Prostate gland (tissue), 2 donors: Measurements from ENCODE around the gene MYBL2. TPM values are rescaled to one million over a fixed set of nuclear protein-coding genes. Genes with fewer than 3 reads are reported as not detected.

Experiments used
- DNase-seq: peaks from one replicate; pipeline ENCODE4 v3.0.0-alpha.2; 2019; ENCODE audit warnings: low spot score
- H3K27ac ChIP-seq, 2 donors: fragments of 200-600 bp; sonication (generic); 2 replicates each; pipeline ENCODE4 v1.5.1; 2017 to 2019
- H3K27me3 ChIP-seq: fragments of 200-600 bp; sonication (generic); replicated peaks from 2 replicates; pipeline ENCODE4 v1.5.1; 2019; ENCODE audit not compliant: insufficient read depth
- H3K36me3 ChIP-seq, 2 donors: fragments of 200-600 bp; sonication (generic); 1 replicate in 1 of 2; 2 replicates in 1 of 2; pipeline versions ENCODE4 v1.5.1 to v1.8.1; 2017 to 2019
- H3K4me1 ChIP-seq: fragments of 200-600 bp; sonication (generic); replicated peaks from 2 replicates; pipeline ENCODE4 v1.5.1; 2019
- H3K4me3 ChIP-seq, 2 donors: fragments of 200-600 bp; sonication (generic); 2 replicates each; pipeline ENCODE4 v1.5.1; 2017 to 2019
- H3K9me3 ChIP-seq: fragments of 200-600 bp; sonication (generic); 2 replicates; pipeline ENCODE4 v1.5.1; 2017
- POLR2A ChIP-seq: fragments of 450-650 bp; IDR thresholded peaks from one replicate; pipeline ENCODE4 v1.6.1; 2016; ENCODE audit warnings: antibody characterized with exemption, mild to moderate bottlenecking
- POLR2AphosphoS5 ChIP-seq: sonication (generic); formaldehyde crosslinking; IDR thresholded peaks from one replicate; pipeline ENCODE4 v1.6.1; 2017; ENCODE audit warnings: antibody characterized with exemption
- WGBS: methylation state at CpG from one replicate; pipeline ENCODE4 v1.1.5; 2018; 5-methylcytosine and 5-hydroxymethylcytosine counted together
- intact Hi-C: fragments of 100-400 bp; cut with DNase I; formaldehyde crosslinking; loops from one replicate; pipeline ENCODE4 v1.14.2; 2022
- total RNA-seq, 2 donors: library from RNA; depleted of rRNA; stranded (reverse); fragments of >200 nt; gene quantifications; one replicate each; pipeline ENCODE4 v1.1.0, GENCODE V29; 2016
- TF ChIP-seq, protein P1 (sequence below), 4 experiments: fragments of 200-600 bp in 2 of 4; fragments of 450-650 bp in 2 of 4; sonication (generic) in 2 of 4; IDR thresholded peaks; 1 replicate in 3 of 4; 2 replicates in 1 of 4; pipeline ENCODE4 v1.5.1; 2016 to 2019; ENCODE audit warnings: antibody characterized with exemption in 4 of 4, mild to moderate bottlenecking in 2 of 4, moderate library complexity in 2 of 4

Gene MYBL2
- total RNA-seq, 2 donors from 2014 or later, result 0.36 to 11.6 TPM

DNA sequence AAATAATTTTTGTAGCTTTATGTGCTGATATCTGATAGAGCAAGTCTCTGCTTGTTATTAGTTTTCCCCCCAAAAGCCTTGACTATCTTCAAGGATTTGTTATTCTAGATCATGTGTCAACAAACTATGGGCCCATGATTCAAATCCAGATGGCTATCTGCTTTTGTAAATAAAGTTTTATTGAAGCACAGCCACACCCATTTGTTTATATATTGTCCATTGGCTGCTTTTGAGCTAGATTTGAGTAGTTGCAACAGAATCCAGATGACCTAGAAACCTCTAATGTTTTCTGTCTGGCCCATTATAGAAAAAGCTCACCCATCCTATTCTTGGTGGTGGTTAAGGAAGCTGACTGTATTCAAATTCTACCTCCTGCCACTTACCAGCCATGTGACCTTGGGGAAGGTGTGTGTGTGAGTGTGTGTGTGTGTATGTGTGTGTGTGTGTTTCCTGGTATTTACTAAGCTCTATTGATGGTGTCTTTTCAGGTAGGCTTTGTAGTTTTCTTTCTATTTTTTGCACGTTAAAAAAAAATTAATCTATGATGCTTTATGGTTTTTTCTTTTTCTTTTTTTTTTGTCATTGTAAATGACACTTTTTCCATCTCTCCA lies 61.2 kb downstream of the MYBL2 start:
- H3K27me3 ChIP-seq, result no peaks in the 10 kb centered on the region
- intact Hi-C loops, result no loop called here
- no peak overlapping the region for H3K27ac ChIP-seq
- TF ChIP-seq, protein P1, sequence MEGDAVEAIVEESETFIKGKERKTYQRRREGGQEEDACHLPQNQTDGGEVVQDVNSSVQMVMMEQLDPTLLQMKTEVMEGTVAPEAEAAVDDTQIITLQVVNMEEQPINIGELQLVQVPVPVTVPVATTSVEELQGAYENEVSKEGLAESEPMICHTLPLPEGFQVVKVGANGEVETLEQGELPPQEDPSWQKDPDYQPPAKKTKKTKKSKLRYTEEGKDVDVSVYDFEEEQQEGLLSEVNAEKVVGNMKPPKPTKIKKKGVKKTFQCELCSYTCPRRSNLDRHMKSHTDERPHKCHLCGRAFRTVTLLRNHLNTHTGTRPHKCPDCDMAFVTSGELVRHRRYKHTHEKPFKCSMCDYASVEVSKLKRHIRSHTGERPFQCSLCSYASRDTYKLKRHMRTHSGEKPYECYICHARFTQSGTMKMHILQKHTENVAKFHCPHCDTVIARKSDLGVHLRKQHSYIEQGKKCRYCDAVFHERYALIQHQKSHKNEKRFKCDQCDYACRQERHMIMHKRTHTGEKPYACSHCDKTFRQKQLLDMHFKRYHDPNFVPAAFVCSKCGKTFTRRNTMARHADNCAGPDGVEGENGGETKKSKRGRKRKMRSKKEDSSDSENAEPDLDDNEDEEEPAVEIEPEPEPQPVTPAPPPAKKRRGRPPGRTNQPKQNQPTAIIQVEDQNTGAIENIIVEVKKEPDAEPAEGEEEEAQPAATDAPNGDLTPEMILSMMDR (IDR thresholded peaks at IDR 0.05), result no peak
- TF ChIP-seq POLR2A (no peak), POLR2AphosphoS5 (no peak)
- no peak for DNase-seq
- H3K36me3 ChIP-seq, result no peaks in the 10 kb centered on the region
- H3K4me1 ChIP-seq, result no peaks in the 10 kb centered on the region
- no peak overlapping the region for H3K4me3 ChIP-seq
- WGBS, result 84% methylated on average over 1 of the region's 1 CpG
- H3K9me3 ChIP-seq, result no peaks in the 10 kb centered on the region

- no peak overlapping the region for H3K4me3 ChIP-seq
- intact Hi-C loops, result no loop called here
- H3K4me1 ChIP-seq, result no peaks in the 10 kb centered on the region
- 91% methylated on average over 7 of the region's 7 CpGs for WGBS
- H3K27me3 ChIP-seq, result no peaks in the 10 kb centered on the region
- no peak overlapping the region for H3K27ac ChIP-seq
- no peak for DNase-seq
- H3K9me3 ChIP-seq, result no peaks in the 10 kb centered on the region
- no peaks in the 10 kb centered on the region for H3K36me3 ChIP-seq
- TF ChIP-seq POLR2A, result no peak
- TF ChIP-seq, protein P1 (IDR thresholded peaks at IDR 0.05), result no peak
- TF ChIP-seq POLR2AphosphoS5, result no peak
Observed at GRCh38 chr20:43728686-43729255, 61.9 kb downstream of the MYBL2 start.

- intact Hi-C loops, result no loop called here
- Histone ChIP-seq H3K4me1 (no peaks in the 10 kb centered on the region), H3K9me3 (no peaks in the 10 kb centered on the region), H3K27ac (no peak overlapping the region), H3K4me3 (no peak overlapping the region), H3K36me3 (no peaks in the 10 kb centered on the region), H3K27me3 (no peaks in the 10 kb centered on the region)
- 62% methylated on average over 7 of the region's 7 CpGs for WGBS
- no peak for TF ChIP-seq POLR2AphosphoS5
- TF ChIP-seq, protein P1 (IDR thresholded peaks at IDR 0.05), result no peak
- no peak for DNase-seq
Observed at GRCh38 chr20:43731469-43731868, 64.6 kb downstream of the MYBL2 start.

GRCh38 chr20:43731927-43732326 lies 65.0 kb downstream of the MYBL2 start:
- intact Hi-C loops, result no loop called here
- Histone ChIP-seq H3K27ac (no peak overlapping the region), H3K36me3 (no peaks in the 10 kb centered on the region), H3K4me3 (no peak overlapping the region), H3K27me3 (no peaks in the 10 kb centered on the region), H3K4me1 (no peaks in the 10 kb centered on the region), H3K9me3 (no peaks in the 10 kb centered on the region)
- TF ChIP-seq POLR2AphosphoS5, result no peak
- TF ChIP-seq, protein P1 (IDR thresholded peaks at IDR 0.05), result no peak
- TF ChIP-seq POLR2A, result no peak
- WGBS, result 67% methylated on average over 5 of the region's 5 CpGs
- no peak for DNase-seq

GRCh38 chr20:43736588-43737158 lies 69.8 kb downstream of the MYBL2 start:
- Histone ChIP-seq H3K4me3 (no peak overlapping the region), H3K9me3 (no peaks in the 10 kb centered on the region), H3K36me3 (no peaks in the 10 kb centered on the region), H3K27me3 (no peaks in the 10 kb centered on the region), H3K4me1 (no peaks in the 10 kb centered on the region), H3K27ac (no peak overlapping the region)
- intact Hi-C loops, result no loop called here
- WGBS, result 39% methylated on average over 2 of the region's 2 CpGs
- no peak for DNase-seq
- TF ChIP-seq POLR2AphosphoS5, result no peak
- TF ChIP-seq, protein P1 (IDR thresholded peaks at IDR 0.05), result no peak
- TF ChIP-seq POLR2A, result no peak
